K562 (cell line): ENCODE results near the gene ULK3. TPM values are rescaled to one million over a fixed set of nuclear protein-coding genes. Genes with fewer than 3 reads are reported as not detected.

Experiments used
- ATAC-seq: fragments of 200-7000 bp; cut with Tn5 transposase; 3 replicates; pipeline ENCODE4 v1.9.1; 2020; ENCODE audit warnings: moderate library complexity
- BruUV-seq: library from RNA; stranded (reverse); fragments of 400-500 nt; replicated peaks from 2 replicates; lab custom pipeline; 2021; lab: Mats Ljungman, UMichigan
- CTCF ChIA-PET: fragments of 300-600 bp; formaldehyde crosslinking; extraction: SDS; loops from one replicate; lab custom pipeline; 2021; ENCODE audit warnings: low intra/inter-chr PET ratio; lab: Yijun Ruan, JAX
- POLR2A ChIA-PET: fragments of 300-600, 350-650 bp; sonication (Branson Sonifier 250); formaldehyde crosslinking; extraction: SDS; loops from one replicate; lab custom pipeline; 2021; ENCODE audit warnings: antibody characterized with exemption, inconsistent platforms; lab: Yijun Ruan, JAX
- DNase-seq, 4 experiments: peaks; one replicate each; pipeline versions ENCODE4 v3.0.0 to v3.0.0-alpha.2; 2011 to 2018; ENCODE audit warnings: low spot score in 3 of 4, mixed read lengths in 3 of 4; ENCODE audit errors: extremely low read depth in 1 of 4
- FAIRE-seq: peaks from 2 replicates; lab custom pipeline; 2011; peaks lifted over from hg19 to GRCh38; lab: Jason Lieb, UNC
- H2AFZ ChIP-seq: 2 replicates; pipeline ENCODE4 v1.6.0; 2011; ENCODE audit warnings: low read depth, low read length, control low read depth, inconsistent platforms
- H3K27ac ChIP-seq: fragments of 200-600 bp; 3 replicates; pipeline ENCODE4 v1.8.0; 2011; ENCODE audit warnings: low read depth, mild to moderate bottlenecking, control low read depth, inconsistent platforms, low read length, moderate library complexity, mixed read lengths; ENCODE audit errors: extremely low read depth
- H3K27me3 ChIP-seq, 2 experiments: fragments of 300-600 bp in 1 of 2; 2 replicates in 1 of 2; 3 replicates in 1 of 2; pipeline versions ENCODE4 v1.6.0 to v1.8.0; 2011; ENCODE audit warnings: inconsistent platforms in 2 of 2, low read length in 2 of 2, mild to moderate bottlenecking in 1 of 2, mixed read lengths in 1 of 2, moderate library complexity in 1 of 2; ENCODE audit not compliant: control insufficient read depth in 2 of 2, insufficient read depth in 2 of 2
- H3K36me3 ChIP-seq: fragments of 300-600 bp; 3 replicates; pipeline ENCODE4 v1.8.0; 2011; ENCODE audit warnings: mild to moderate bottlenecking, low read length, inconsistent platforms; ENCODE audit not compliant: control insufficient read depth, insufficient read depth
- H3K4me1 ChIP-seq, 2 experiments: fragments of 200-600 bp in 1 of 2; replicated peaks in 1 of 2; 2 replicates in 1 of 2; 3 replicates in 1 of 2; pipeline versions ENCODE4 v1.5.1 to v1.8.0; 2011; ENCODE audit warnings: inconsistent platforms in 2 of 2, low read length in 2 of 2, mild to moderate bottlenecking in 1 of 2, mixed read lengths in 1 of 2, moderate library complexity in 1 of 2; ENCODE audit not compliant: control insufficient read depth in 2 of 2, insufficient read depth in 2 of 2
- H3K4me2 ChIP-seq: 2 replicates; pipeline ENCODE4 v1.6.1; 2011; ENCODE audit warnings: low read length, control low read depth, inconsistent platforms, mixed read lengths; ENCODE audit not compliant: insufficient read depth
- H3K4me3 ChIP-seq: fragments of 200-600 bp; sonication (generic), shearing (Covaris generic); 2 replicates; pipeline ENCODE4 v1.5.1; 2016; ENCODE audit warnings: control low read depth, inconsistent platforms
- H3K79me2 ChIP-seq: fragments of 200-600 bp; 3 replicates; pipeline ENCODE4 v1.8.0; 2011; ENCODE audit warnings: low read length, inconsistent platforms; ENCODE audit not compliant: control insufficient read depth, insufficient read depth
- H3K9ac ChIP-seq, 2 experiments: 2 replicates each; pipeline versions ENCODE4 v1.6.0 to v1.6.1; 2011; ENCODE audit warnings: low read depth in 2 of 2, low read length in 2 of 2, control low read depth in 1 of 2, inconsistent platforms in 1 of 2, mild to moderate bottlenecking in 1 of 2, mixed read lengths in 1 of 2; ENCODE audit not compliant: insufficient read depth in 1 of 2
- H3K9me1 ChIP-seq: one replicate; pipeline ENCODE4 v1.6.0; 2011; ENCODE audit warnings: inconsistent platforms, mild to moderate bottlenecking, low read length, moderate library complexity; ENCODE audit not compliant: control insufficient read depth, insufficient read depth
- H3K9me3 ChIP-seq: replicated peaks from 2 replicates; pipeline ENCODE4 v1.5.1; 2011; ENCODE audit warnings: low read depth, low read length, inconsistent platforms; ENCODE audit not compliant: control insufficient read depth, insufficient read depth
- H4K20me1 ChIP-seq: replicated peaks from 2 replicates; pipeline ENCODE4 v1.6.1; 2011; ENCODE audit warnings: low read length, inconsistent platforms, mixed read lengths; ENCODE audit not compliant: control insufficient read depth, insufficient read depth
- ATF7 ChIP-seq: fragments of 450-650 bp; IDR thresholded peaks from 2 replicates; pipeline ENCODE4 v1.7.1; 2014; ENCODE audit warnings: mild to moderate bottlenecking, moderate library complexity
- EHMT2 ChIP-seq: fragments of 450-650 bp; IDR thresholded peaks from 2 replicates; pipeline ENCODE4 v1.6.1; 2018; ENCODE audit warnings: antibody characterized with exemption
- KLF6 ChIP-seq: fragments of 250-450 bp; sonication (Bioruptor Pico); IDR thresholded peaks from 2 replicates; pipeline ENCODE4 v1.4.0; 2020; ENCODE audit warnings: mild to moderate bottlenecking, moderate library complexity, borderline replicate concordance
- MXD1 ChIP-seq: fragments of 250-450 bp; sonication (Bioruptor Pico); IDR thresholded peaks from 2 replicates; pipeline ENCODE4 v1.8.0; 2021; ENCODE audit warnings: borderline replicate concordance, mild to moderate bottlenecking, moderate library complexity; ENCODE audit not compliant: poor library complexity, severe bottlenecking
- PYGO2 ChIP-seq: fragments of 450-650 bp; IDR thresholded peaks from 2 replicates; pipeline ENCODE4 v1.6.1; 2016; ENCODE audit warnings: mild to moderate bottlenecking, missing genetic modification characterization, moderate library complexity, missing compliant biosample characterization
- THRAP3 ChIP-seq: fragments of 450-650 bp; IDR thresholded peaks from 2 replicates; pipeline ENCODE4 v1.6.1; 2016; ENCODE audit warnings: mild to moderate bottlenecking, inconsistent platforms, borderline replicate concordance
- UBTF ChIP-seq, 2 experiments: IDR thresholded peaks; 2 replicates each; pipeline ENCODE4 v1.6.1; 2012; ENCODE audit warnings: improper control_type of control experiment in 2 of 2, low read depth in 2 of 2, low read length in 2 of 2, borderline replicate concordance in 1 of 2
- ZNF586 ChIP-seq: fragments of 450-650 bp; formaldehyde crosslinking; conservative IDR thresholded peaks from 2 replicates; pipeline ENCODE4 v1.4.0; 2020; ENCODE audit warnings: mild to moderate bottlenecking, moderate library complexity
- WGBS: fragments of 100-300 bp; shearing (Covaris generic); methylation state at CpG from one replicate; pipeline ENCODE4 v1.1.6; 2016; ENCODE audit warnings: low coverage, mixed read lengths; ENCODE audit not compliant: insufficient coverage; ENCODE audit errors: missing lambda C conversion rate; 5-methylcytosine and 5-hydroxymethylcytosine counted together
- in situ Hi-C: fragments of 300-500 bp; cut with MboI; formaldehyde crosslinking; loops from 4 replicates; pipeline ENCODE4 v1.15.0; 2018; ENCODE audit warnings: inconsistent platforms, mixed read lengths
- intact Hi-C: fragments of 100-400 bp; cut with micrococcal nuclease; formaldehyde crosslinking; loops from 2 replicates; pipeline ENCODE4 v1.14.2; 2022
- polyA plus RNA-seq, 8 experiments: library from polyadenylated mRNA; depleted of rRNA in 4 of 8; stranded (reverse) in 5 of 8; unstranded in 3 of 8; fragments of >200 nt; fragmentation: Nextera tagmentation in 2 of 8; fragmentation: Illumina TruSeq in 1 of 8; extraction: Ambion mirVana in 2 of 8; extraction: Trizol in 1 of 8; gene quantifications; 2 replicates each; pipeline versions ENCODE4 v1.2.1 to v1.2.3, GENCODE V29; 2011 to 2014; ENCODE audit warnings: inconsistent platforms in 1 of 8, missing spikeins in 1 of 8
- total RNA-seq, 7 experiments: library from RNA; depleted of rRNA in 6 of 7; stranded (reverse); fragments of >200 nt in 6 of 7; fragmentation: Illumina TruSeq in 2 of 7; extraction: Trizol in 2 of 7; gene quantifications; 2 replicates each; pipeline versions ENCODE4 v1.2.1 to v1.2.3, GENCODE V29; 2011 to 2021; ENCODE audit warnings: low replicate concordance in 1 of 7

Gene ULK3
- total and polyA plus RNA-seq, 9 of the 15 experiments (the other 6 are each of a cell fraction or from before 2014, with no cell fraction given), result 0.68 to 68.0 (median 34.9) TPM

GRCh38 chr15:74892313-74892712, 49.4 kb upstream of the ULK3 start:
- Histone ChIP-seq H3K36me3 (peaks cover 45% of the 10 kb centered on the region; the same call in 2 of the 3 replicates), H3K9ac (peak overlapping the region in 1 of 2 experiments; percentile 67; a peak in 1 of 4 replicates), H3K4me1 (peaks cover 18 to 25% of the 10 kb centered on the region in 2 experiments; a peak in 4 of 5 replicates), H3K4me3 (no peak overlapping the region), H3K27me3 (no peaks in the 10 kb centered on the region), H3K9me1 (peaks cover 4% of the 10 kb centered on the region), H3K79me2 (peaks cover 24% of the 10 kb centered on the region), H4K20me1 (no peaks in the 10 kb centered on the region; the same call in 1 of the 2 replicates), H3K9me3 (no peaks in the 10 kb centered on the region), H3K4me2 (no peak overlapping the region), H3K27ac (no peak overlapping the region), H2AFZ (no peak overlapping the region)
- DNase-seq (no peak), ATAC-seq (no peak), FAIRE-seq (no peak)
- BruUV-seq, result no TSS peak
- CTCF ChIA-PET, result no interaction called here
- POLR2A ChIA-PET, result interaction anchor here (1.0 to 1.6 kb wide), 2 partner anchors 10 to 14 kb away, joined by 4 to 5 read pairs; partner anchors contain the start of gene FAM219B
- in situ Hi-C loops (no loop called here), intact Hi-C loops (loop anchor here (5.0 kb wide), 1 partner anchor 50 kb away; the partner anchor contains the start of gene ULK3)
- no peak for TF ChIP-seq ATF7
- TF ChIP-seq KLF6 (CRISPR knock-in tag), result no peak
- no peak for TF ChIP-seq MXD1 (CRISPR knock-in tag)
- TF ChIP-seq THRAP3, result no peak
- no peak for TF ChIP-seq ZNF586
- no peak for TF ChIP-seq EHMT2
- no peak for TF ChIP-seq PYGO2 (tag)
- TF ChIP-seq UBTF (IDR thresholded peaks at IDR 0.05; ENCODE audit: borderline replicate concordance in 1 of 2, low read depth in 2 of 2, low read length in 2 of 2), result no peak
- 93% methylated on average over 3 of the region's 3 CpGs for WGBS
